Vagina (tissue), 2 donors: ENCODE data around the gene PNMA5. TPM values are rescaled to one million over a fixed set of nuclear protein-coding genes. Genes with fewer than 3 reads are reported as not detected.
"Not testable (repeated sequence)": the region's sequence is repeated elsewhere in the genome, so short reads cannot be mapped to it uniquely, and the experiment has no call there.

Source experiments
- DNase-seq, 2 donors: peaks; one replicate each; pipeline ENCODE4 v3.0.0-alpha.2; 2017; ENCODE audit errors: extremely low spot score in 2 of 2
- H3K27ac ChIP-seq: fragments of 200-600 bp; sonication (generic); one replicate; pipeline ENCODE4 v1.5.1; 2019
- H3K27me3 ChIP-seq: fragments of 200-600 bp; sonication (generic); one replicate; pipeline ENCODE4 v1.5.1; 2019
- H3K36me3 ChIP-seq, 2 donors: fragments of 200-600 bp; sonication (generic); one replicate each; pipeline ENCODE4 v1.5.1; 2017 to 2019
- H3K4me1 ChIP-seq: fragments of 200-600 bp; sonication (generic); one replicate; pipeline ENCODE4 v1.5.1; 2019
- H3K4me3 ChIP-seq, 2 donors: fragments of 200-600 bp; sonication (generic); 1 replicate in 1 of 2; 2 replicates in 1 of 2; pipeline ENCODE4 v1.5.1; 2016 to 2019
- H3K9me3 ChIP-seq: fragments of 200-600 bp; sonication (generic); one replicate; pipeline ENCODE4 v1.5.1; 2019
- POLR2A ChIP-seq, 2 donors: fragments of 450-650 bp; IDR thresholded peaks; one replicate each; pipeline ENCODE4 v1.6.1; 2017; ENCODE audit warnings: antibody characterized with exemption in 2 of 2, mild to moderate bottlenecking in 2 of 2, moderate library complexity in 2 of 2
- POLR2AphosphoS5 ChIP-seq, 2 donors: sonication (generic); formaldehyde crosslinking; IDR thresholded peaks; one replicate each; pipeline ENCODE4 v1.9.0; 2017; ENCODE audit warnings: antibody characterized with exemption in 2 of 2, mild to moderate bottlenecking in 2 of 2, low read depth in 1 of 2; ENCODE audit not compliant: insufficient read depth in 1 of 2
- intact Hi-C: fragments of 100-400 bp; cut with DNase I; formaldehyde crosslinking; loops from one replicate; pipeline ENCODE4 v1.15.1; 2023
- total RNA-seq: library from RNA; depleted of rRNA; stranded (reverse); fragments of >200 nt; gene quantifications from one replicate; pipeline ENCODE4 v1.2.3, GENCODE V29; 2016
- TF ChIP-seq, protein P1 (sequence below), 3 experiments: fragments of 450-650 bp in 2 of 3; fragments of 200-600 bp in 1 of 3; sonication (generic) in 1 of 3; IDR thresholded peaks; one replicate each; pipeline ENCODE4 v1.5.1; 2017 to 2019; ENCODE audit warnings: antibody characterized with exemption in 3 of 3, mild to moderate bottlenecking in 2 of 3, moderate library complexity in 2 of 3

The PNMA5 gene
- total RNA-seq, result not detected

DNA sequence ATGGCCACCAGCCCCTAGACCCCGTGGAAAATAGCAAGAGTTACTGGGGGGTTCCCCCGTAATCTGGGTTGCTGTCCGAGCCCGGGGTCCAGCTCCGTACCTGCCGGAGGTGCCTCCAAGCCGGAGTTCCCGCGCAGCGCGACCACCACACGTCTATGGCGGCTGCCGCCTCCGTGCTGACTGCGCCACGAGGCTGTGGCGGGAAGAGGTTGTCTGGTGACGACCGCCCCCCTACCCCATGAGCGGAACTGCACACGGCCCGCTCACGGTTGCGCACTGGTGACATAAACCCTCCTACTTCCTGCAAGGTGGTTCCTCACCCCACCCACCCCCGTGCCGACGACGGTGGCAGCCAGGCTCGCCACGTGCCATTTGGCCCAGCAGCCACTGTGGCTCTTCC, at the start of gene PNMA5:
Gene PNMA5, minus strand, starts transcription at position 184 of the 400 bp plus-strand sequence. CDS start 2,518 bp downstream, outside the sequence.
- Histone ChIP-seq H3K4me1 (no peaks in the 10 kb centered on the region), H3K9me3 (no peaks in the 10 kb centered on the region), H3K36me3 (no peaks in the 10 kb centered on the region), H3K27ac (no peak within 1 kb of the TSS), H3K27me3 (no peaks in the 10 kb centered on the region), H3K4me3 (no peak within 1 kb of the TSS)
- intact Hi-C loops, result no loop called here
- no peak for DNase-seq
- no peak for TF ChIP-seq POLR2AphosphoS5 (IDR thresholded peaks at IDR 0.05; ENCODE audit: insufficient read depth in 1 of 2, low read depth in 1 of 2)
- TF ChIP-seq, protein P1, sequence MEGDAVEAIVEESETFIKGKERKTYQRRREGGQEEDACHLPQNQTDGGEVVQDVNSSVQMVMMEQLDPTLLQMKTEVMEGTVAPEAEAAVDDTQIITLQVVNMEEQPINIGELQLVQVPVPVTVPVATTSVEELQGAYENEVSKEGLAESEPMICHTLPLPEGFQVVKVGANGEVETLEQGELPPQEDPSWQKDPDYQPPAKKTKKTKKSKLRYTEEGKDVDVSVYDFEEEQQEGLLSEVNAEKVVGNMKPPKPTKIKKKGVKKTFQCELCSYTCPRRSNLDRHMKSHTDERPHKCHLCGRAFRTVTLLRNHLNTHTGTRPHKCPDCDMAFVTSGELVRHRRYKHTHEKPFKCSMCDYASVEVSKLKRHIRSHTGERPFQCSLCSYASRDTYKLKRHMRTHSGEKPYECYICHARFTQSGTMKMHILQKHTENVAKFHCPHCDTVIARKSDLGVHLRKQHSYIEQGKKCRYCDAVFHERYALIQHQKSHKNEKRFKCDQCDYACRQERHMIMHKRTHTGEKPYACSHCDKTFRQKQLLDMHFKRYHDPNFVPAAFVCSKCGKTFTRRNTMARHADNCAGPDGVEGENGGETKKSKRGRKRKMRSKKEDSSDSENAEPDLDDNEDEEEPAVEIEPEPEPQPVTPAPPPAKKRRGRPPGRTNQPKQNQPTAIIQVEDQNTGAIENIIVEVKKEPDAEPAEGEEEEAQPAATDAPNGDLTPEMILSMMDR (IDR thresholded peaks at IDR 0.05), result no peak
- no peak for TF ChIP-seq POLR2A (IDR thresholded peaks at IDR 0.05)

DNA sequence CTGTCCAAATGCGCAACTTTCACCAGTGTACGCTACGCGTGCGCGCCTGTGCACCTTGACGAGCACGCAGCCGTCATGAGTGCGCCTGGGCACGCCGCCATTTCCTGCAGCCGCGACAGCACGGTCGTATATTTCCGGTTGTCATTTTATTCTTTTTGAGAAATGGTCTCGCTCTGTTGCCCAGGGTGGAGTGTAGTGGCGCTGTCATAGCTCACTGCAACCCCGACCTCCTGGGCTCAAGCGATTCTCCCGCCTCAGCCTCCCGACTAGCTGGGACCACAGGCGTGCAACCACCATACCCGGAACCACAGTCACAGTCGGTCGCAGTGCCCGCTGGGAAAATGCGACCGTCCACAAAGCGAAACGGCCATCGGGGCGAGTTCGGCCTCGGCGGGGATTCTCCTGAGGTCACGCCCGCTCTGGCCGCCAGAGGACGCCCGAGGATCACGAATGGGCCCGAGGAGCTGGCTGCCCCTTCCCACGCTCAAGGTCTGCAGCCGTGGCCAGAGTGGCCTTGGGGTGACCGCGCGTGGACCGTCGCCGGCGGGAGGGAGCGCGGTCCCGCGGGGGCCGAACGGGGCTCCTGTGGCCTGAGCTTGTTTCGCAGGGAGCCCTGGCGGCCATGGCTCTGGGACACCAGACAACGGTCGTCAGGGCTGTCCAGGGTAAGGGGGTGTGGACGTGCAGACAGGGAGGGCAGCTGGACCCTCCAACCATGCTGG, 38.6 kb upstream of the PNMA5 start:
- no peak for DNase-seq
- no peak overlapping the region for H3K27ac ChIP-seq

DNA sequence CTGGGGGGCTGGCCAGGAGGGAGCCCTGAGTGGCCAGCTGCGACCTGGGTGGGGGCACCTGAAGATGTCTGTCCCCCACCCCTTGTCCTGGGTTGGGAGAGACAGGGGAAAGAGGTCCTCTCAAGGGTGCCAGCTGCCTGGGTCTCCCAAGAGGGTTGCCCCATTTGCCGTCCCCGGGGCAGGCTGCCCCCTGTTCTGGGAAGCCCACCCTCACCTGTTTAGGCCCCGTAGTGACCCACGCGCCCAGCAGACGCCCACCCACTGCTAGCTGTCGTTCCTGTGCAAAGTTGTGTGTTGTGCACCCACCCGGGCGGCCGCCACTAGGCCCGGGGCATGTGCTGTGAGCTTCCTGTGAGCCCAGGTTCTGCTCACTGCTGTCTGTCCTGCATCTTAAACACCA, 36.9 kb upstream of the PNMA5 start:
- no peak for DNase-seq
- H3K36me3 ChIP-seq, result no peaks in the 10 kb centered on the region
- no peaks in the 10 kb centered on the region for H3K9me3 ChIP-seq
- no peaks in the 10 kb centered on the region for H3K4me1 ChIP-seq
- TF ChIP-seq, protein P1 (IDR thresholded peaks at IDR 0.05), result no peak
- TF ChIP-seq POLR2AphosphoS5 (IDR thresholded peaks at IDR 0.05; ENCODE audit: insufficient read depth in 1 of 2, low read depth in 1 of 2), result no peak
- TF ChIP-seq POLR2A (IDR thresholded peaks at IDR 0.05), result no peak
- no peak overlapping the region for H3K4me3 ChIP-seq
- intact Hi-C loops, result no loop called here
- H3K27me3 ChIP-seq, result no peaks in the 10 kb centered on the region
- no peak overlapping the region for H3K27ac ChIP-seq

More for the DNA sequence above, 38.6 kb upstream of the PNMA5 start:
- Histone ChIP-seq H3K27me3 (no peaks in the 10 kb centered on the region), H3K4me1 (no peaks in the 10 kb centered on the region), H3K4me3 (peak overlapping the region; percentile 27 to 28), H3K9me3 (no peaks in the 10 kb centered on the region), H3K36me3 (no peaks in the 10 kb centered on the region)
- intact Hi-C loops, result no loop called here
- peak in 1 of 2 donors; percentile 48 for TF ChIP-seq POLR2AphosphoS5 (IDR thresholded peaks at IDR 0.05; ENCODE audit: insufficient read depth in 1 of 2, low read depth in 1 of 2)
- no peak for TF ChIP-seq POLR2A (IDR thresholded peaks at IDR 0.05)
- TF ChIP-seq, protein P1 (IDR thresholded peaks at IDR 0.05), result peak; percentile 67 to 82 (median 73)

DNA sequence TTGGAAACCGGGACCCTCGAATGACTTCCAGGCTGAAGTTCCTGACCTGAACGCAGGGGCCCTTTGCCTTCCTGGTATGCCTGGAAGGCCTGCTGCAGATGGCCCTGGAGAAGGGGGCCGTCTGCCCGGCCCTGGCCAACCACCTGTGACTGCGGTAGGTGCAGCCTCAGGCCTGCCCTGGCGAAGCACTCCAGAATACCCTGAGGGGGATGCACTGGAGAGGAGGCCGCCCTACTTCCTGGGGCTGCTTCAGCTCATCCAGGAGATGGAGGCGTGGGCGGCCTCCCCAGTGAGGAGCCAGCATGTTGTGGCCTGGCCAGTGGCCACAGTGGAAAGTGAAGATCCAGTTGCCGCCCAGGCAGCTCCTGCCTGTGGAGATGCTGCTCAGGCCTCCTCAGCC, 36.0 kb upstream of the PNMA5 start:
- intact Hi-C loops, result no loop called here
- no peaks in the 10 kb centered on the region for H3K36me3 ChIP-seq
- H3K27ac ChIP-seq, result no peak overlapping the region
- no peaks in the 10 kb centered on the region for H3K9me3 ChIP-seq
- no peak for TF ChIP-seq POLR2A (IDR thresholded peaks at IDR 0.05)
- TF ChIP-seq, protein P1 (IDR thresholded peaks at IDR 0.05), result no peak
- no peak for TF ChIP-seq POLR2AphosphoS5 (IDR thresholded peaks at IDR 0.05; ENCODE audit: insufficient read depth in 1 of 2, low read depth in 1 of 2)
- no peak overlapping the region for H3K4me3 ChIP-seq
- no peaks in the 10 kb centered on the region for H3K4me1 ChIP-seq
- no peaks in the 10 kb centered on the region for H3K27me3 ChIP-seq
- no peak for DNase-seq

DNA sequence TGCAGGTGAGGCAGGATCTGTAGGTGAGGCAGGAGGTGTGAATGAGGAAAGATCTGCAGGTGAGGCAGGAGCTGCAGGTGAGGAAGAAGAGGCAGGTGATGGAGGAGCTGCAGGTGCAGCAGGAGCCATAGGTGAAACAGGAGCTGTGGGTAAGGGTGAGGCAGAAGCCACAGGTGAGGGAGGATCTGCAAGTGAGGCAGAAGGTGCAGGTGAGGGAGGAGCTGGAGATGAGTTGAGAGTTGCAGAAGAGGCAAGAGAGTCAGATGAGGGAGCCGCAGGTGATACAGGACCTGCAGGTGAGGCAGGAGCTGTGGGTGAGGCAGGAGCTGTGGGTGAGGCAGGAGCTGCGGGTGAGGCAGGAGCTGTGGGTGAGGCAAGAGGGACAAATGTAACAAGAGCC, 35.2 kb upstream of the PNMA5 start:
- Histone ChIP-seq H3K4me3 (no peak overlapping the region), H3K36me3 (no peaks in the 10 kb centered on the region), H3K27ac (no peak overlapping the region), H3K27me3 (no peaks in the 10 kb centered on the region), H3K4me1 (no peaks in the 10 kb centered on the region), H3K9me3 (no peaks in the 10 kb centered on the region)
- TF ChIP-seq POLR2AphosphoS5 (IDR thresholded peaks at IDR 0.05; ENCODE audit: insufficient read depth in 1 of 2, low read depth in 1 of 2) (no peak), POLR2A (IDR thresholded peaks at IDR 0.05) (no peak)
- TF ChIP-seq, protein P1 (IDR thresholded peaks at IDR 0.05), result no peak
- no peak for DNase-seq
- intact Hi-C loops, result no loop called here

DNA sequence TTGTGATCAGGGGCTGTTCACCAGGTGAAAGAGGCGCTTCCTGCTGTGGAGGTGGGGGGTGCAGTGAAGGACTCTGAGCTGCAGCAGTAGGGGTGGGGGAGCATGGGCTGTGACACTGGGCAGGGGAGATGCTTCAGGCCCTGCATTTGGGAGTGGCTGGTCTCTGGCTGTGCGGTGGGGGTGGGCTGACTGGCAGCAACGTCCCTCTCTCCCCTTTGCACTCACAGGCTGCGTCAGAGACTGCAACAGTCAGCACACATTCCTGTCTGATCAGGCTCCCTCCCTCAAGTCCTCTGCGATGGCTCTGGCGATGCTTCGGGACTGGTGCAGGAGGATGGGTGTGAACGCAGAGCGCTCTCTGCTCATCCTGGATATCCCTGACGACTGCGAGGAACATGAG, 34.6 kb upstream of the PNMA5 start:
- H3K27ac ChIP-seq, H3K27me3 ChIP-seq, DNase-seq, H3K9me3 ChIP-seq, H3K4me3 ChIP-seq, H3K36me3 ChIP-seq, H3K4me1 ChIP-seq, intact Hi-C loops: not testable (repeated sequence)

DNA sequence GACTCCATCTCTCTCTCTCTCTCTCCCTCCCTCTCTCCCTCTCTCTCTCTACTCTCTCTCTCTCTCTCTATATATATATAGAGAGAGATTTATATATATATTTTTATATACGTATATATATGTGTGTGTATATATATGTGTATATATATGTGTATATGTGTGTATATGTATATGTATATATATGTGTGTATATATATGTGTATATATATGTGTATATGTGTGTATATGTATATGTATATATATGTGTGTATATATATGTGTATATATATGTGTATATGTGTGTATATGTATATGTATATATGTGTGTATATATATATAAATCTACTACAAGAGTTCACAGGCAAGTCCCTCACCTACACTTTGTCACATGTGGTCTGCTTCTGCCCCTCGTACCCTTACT, 32.6 kb upstream of the PNMA5 start:
- H3K4me1 ChIP-seq, DNase-seq, H3K9me3 ChIP-seq, H3K36me3 ChIP-seq, intact Hi-C loops, H3K27ac ChIP-seq, H3K4me3 ChIP-seq, H3K27me3 ChIP-seq: not testable (repeated sequence)
